LNCAP (cell line): ENCODE measurements around the gene LNX1.

Experiments used
- TF ChIP-seq, protein P1 (sequence below): fragments of 450-650 bp; IDR thresholded peaks from 2 replicates; pipeline ENCODE4 v1.5.1; 2017; ENCODE audit warnings: mild to moderate bottlenecking

The LNX1 gene

DNA sequence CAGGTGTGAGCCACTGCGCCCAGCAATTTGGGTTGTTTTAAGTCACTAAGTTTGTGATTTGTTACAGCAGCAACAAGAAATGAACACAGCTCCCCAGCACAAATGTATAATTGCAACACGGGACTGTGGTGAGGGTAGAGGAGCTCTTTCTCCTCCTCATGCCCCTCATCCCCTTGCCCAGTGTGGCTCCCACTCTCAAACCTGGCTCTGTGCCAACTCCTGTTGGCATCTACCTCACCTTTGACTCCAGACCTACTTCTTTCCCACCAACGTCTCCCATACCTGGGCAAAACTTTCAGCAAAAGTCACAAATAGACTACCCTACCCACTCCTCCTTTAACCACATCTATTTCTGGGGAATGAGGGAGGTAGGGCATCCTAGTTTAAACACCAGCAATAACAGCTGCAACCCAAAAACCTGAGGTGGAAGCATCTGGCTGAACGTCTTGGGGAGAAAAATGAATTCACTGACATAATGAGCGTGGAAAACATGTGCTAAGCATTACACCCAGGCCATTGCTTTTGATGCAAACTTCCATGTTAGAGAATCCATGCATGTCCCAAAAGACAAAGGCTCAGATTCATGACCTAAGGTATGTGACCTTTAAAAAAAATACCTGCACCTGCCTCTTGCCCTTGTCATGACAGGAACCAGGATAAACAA, 19.2 kb downstream of the LNX1 start:
- TF ChIP-seq, protein P1, sequence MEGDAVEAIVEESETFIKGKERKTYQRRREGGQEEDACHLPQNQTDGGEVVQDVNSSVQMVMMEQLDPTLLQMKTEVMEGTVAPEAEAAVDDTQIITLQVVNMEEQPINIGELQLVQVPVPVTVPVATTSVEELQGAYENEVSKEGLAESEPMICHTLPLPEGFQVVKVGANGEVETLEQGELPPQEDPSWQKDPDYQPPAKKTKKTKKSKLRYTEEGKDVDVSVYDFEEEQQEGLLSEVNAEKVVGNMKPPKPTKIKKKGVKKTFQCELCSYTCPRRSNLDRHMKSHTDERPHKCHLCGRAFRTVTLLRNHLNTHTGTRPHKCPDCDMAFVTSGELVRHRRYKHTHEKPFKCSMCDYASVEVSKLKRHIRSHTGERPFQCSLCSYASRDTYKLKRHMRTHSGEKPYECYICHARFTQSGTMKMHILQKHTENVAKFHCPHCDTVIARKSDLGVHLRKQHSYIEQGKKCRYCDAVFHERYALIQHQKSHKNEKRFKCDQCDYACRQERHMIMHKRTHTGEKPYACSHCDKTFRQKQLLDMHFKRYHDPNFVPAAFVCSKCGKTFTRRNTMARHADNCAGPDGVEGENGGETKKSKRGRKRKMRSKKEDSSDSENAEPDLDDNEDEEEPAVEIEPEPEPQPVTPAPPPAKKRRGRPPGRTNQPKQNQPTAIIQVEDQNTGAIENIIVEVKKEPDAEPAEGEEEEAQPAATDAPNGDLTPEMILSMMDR, result no peak

DNA sequence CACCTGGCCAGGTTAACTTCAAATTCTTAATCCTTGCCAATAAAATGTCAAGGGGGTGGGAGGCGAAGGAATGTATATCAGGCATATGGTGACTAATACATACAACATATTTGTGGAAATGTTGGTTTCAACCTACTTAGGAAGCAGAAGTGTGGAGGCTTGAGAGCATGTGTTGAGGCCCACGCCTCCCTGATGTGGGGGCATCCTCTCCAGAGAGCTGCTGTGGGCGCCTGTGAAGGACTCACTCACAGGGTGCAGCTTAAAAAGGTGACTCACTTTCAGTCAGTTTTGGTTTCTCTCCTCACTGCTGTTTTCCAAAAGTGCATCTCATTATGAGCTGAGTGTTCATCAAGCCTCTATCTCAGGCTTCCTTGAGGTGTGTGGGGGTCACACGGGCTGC, 27.5 kb downstream of the LNX1 start:
- TF ChIP-seq, protein P1, result no peak

DNA sequence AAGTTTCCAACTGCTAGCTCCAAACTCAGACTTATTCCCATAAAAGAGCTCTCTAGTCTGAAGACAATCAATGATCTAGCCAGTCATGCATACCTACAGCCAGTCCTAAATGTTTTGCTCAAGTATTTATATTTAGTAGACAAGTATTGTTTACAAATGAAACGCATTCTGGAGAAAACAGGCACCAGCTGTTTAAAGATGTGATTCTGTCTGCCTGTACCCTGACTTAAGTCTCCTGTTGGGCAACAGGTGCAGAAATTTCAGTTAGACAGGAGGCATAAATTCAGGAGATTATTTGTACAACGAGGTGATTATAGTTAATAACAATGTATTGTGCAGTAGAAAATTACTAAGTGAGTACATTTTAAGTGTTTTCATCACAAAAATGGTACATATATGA, 28.9 kb downstream of the LNX1 start:
- TF ChIP-seq, protein P1, result no peak

DNA sequence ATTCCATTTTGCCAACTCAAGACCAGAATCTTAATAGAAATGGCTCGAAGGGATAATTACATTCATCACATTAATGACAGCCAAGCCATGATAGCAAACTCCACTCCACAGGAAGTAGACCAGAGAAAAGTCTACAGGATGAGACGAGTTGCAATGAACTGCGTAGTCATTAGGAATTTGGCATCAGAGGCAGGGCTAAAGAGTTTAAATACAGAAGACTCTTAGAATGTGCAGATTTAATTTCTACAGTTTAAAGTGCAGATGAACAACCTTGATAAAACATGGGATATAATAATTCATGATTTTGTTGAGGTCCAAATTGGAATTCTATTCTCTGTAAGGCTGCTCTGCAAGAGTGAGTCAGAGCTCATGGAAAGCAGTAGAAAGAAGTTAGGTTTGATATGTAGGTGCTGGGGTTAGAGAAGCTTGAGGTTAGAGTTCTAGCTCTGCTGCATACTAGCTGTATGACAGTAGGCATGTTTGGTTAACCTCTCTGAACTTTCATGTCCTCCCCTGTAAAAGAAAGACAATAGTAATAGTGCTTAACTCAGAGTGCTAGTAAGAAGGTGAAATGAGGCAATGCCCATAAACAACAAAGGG, 32.2 kb downstream of the LNX1 start:
- TF ChIP-seq, protein P1, result no peak

DNA sequence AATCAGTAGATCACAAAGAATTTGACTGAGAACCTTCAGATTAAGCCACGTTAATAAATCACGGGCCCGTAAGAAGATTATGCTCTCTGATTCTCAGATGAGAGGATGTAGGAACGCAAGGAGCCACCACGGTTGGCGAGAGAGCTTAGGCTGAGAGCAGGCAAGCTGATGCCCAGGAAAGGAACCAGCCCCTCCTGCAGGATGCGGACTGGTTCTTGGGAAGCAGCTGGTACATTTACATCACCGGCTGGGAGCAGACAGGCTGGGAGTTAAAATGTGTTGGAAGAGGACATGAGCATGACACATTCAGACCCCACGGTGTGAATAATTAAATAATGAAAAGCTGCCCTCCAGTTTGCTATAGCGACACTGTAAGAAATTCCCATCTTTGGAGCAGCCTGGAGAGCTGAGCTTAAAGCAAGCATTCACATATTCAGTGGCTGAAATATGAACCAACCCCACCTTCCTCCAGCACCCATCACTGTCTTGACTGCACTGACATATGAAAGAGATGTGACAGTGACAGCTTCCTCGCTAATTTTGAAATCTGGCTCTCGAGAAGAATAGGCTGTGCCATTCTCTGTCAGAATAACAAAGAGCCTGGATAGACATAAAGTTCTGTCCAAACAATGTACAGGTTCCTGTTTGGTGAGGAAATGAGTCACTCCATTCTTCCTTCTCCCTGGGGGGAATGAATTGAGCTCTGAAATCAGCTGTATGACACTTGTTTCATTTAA, 33.1 kb downstream of the LNX1 start:
- TF ChIP-seq, protein P1, result no peak

DNA sequence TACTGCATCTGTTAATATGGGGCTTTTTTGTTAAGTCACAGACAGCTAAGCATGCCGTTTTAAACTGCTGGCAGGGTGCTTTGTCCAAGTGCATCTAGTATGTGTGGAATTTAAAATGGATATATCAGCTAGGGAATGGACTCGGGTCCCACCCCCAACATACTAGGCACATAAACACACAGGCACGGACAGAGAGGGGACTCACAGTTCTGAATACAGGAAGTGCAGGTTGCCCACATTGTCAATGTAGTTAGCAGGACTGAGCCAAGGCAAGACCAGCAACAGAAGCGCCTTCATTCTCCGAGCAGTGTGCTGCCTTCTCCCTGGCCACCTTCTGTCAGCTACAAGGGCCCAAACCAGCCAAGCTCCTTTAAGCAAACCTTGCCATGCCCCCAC, 33.6 kb downstream of the LNX1 start:
- TF ChIP-seq, protein P1, result no peak

DNA sequence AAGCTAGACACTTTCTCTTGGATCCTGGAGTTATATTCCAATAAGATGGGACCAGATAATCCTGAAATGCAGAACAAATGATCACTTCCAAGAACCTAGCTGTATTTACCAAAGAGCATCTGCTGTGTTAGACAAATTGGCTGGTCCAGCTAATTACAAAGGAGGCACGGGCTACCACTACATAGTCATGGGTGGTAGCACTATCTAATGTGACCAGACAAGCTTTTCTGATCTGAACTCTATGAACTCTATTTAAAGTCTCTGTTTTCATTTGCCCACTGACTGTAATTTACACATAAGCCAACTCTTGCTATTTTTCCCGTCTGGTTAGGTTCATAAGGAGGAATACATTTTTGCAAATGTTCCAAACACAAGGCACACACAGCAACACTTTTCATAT, 34.6 kb downstream of the LNX1 start:
- TF ChIP-seq, protein P1, result no peak
